ENCODE measurements around the gene CD58.

GRCh38 chr1:116477429-116477828 lies 93.4 kb downstream of the CD58 start:
- TF ChIP-seq FOXK2 (IDR thresholded peaks at IDR 0.05): no peak
- TF ChIP-seq NFRKB (IDR thresholded peaks at IDR 0.05): no peak
- TF ChIP-seq ZNF384 (IDR thresholded peaks at IDR 0.05): no peak
- no peak for TF ChIP-seq BHLHE40 (IDR thresholded peaks at IDR 0.05; ENCODE audit: borderline replicate concordance)
- no peak for TF ChIP-seq FOXM1 (IDR thresholded peaks at IDR 0.05; ENCODE audit: borderline replicate concordance)
- TF ChIP-seq ARNT (IDR thresholded peaks at IDR 0.05): no peak
- TF ChIP-seq SP1 (IDR thresholded peaks at IDR 0.05): no peak
- TF ChIP-seq FOXA1 (IDR thresholded peaks at IDR 0.05): no peak
- TF ChIP-seq ELF4 (IDR thresholded peaks at IDR 0.05): no peak
- no peak for TF ChIP-seq TARDBP (IDR thresholded peaks at IDR 0.05)
- TF ChIP-seq SUZ12 (IDR thresholded peaks at IDR 0.05): no peak

All from HEK293T (cell line).